ENCODE results near the gene ZAP70. TPM values are rescaled to one million over a fixed set of nuclear protein-coding genes. Genes with fewer than 3 reads are reported as not detected.
A peak's percentile ranks its signal among the peaks of the same experiment; 100 is the strongest.

The ZAP70 gene
- total RNA-seq, 1 donor from 2014 or later = 10.2 TPM

DNA sequence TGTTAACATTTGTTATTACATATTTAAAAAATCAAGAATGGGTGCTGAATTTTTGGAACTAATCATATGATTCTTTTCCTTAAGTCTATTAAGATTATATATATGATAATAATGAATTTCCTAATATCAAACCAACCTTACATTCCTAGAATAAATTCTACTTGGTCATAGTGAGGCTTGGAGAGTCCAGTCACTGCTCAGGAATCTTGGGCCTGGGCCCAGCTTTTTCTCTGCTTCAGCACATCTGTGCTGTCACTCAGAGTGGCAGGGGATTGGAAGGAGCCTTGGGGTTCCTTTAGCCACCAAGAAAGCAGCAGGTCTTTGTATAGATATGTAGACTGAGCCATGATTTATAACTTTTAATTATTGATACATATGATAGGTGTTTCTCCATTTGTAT is 19.9 kb upstream of the ZAP70 start:
- H3K27me3 ChIP-seq = no peaks in the 10 kb centered on the region
- no peaks in the 10 kb centered on the region for H3K36me3 ChIP-seq
- intact Hi-C loops (cut with DNase I) = no loop called here
- no peak overlapping the region for H3K4me3 ChIP-seq
- no peak for ATAC-seq
- no peaks in the 10 kb centered on the region for H3K9me3 ChIP-seq
- no peaks in the 10 kb centered on the region for H3K4me1 ChIP-seq
- no peak for DNase-seq
- TF ChIP-seq, protein P1, sequence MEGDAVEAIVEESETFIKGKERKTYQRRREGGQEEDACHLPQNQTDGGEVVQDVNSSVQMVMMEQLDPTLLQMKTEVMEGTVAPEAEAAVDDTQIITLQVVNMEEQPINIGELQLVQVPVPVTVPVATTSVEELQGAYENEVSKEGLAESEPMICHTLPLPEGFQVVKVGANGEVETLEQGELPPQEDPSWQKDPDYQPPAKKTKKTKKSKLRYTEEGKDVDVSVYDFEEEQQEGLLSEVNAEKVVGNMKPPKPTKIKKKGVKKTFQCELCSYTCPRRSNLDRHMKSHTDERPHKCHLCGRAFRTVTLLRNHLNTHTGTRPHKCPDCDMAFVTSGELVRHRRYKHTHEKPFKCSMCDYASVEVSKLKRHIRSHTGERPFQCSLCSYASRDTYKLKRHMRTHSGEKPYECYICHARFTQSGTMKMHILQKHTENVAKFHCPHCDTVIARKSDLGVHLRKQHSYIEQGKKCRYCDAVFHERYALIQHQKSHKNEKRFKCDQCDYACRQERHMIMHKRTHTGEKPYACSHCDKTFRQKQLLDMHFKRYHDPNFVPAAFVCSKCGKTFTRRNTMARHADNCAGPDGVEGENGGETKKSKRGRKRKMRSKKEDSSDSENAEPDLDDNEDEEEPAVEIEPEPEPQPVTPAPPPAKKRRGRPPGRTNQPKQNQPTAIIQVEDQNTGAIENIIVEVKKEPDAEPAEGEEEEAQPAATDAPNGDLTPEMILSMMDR (IDR thresholded peaks at IDR 0.05) = no peak
- no peak overlapping the region for H3K27ac ChIP-seq

DNA sequence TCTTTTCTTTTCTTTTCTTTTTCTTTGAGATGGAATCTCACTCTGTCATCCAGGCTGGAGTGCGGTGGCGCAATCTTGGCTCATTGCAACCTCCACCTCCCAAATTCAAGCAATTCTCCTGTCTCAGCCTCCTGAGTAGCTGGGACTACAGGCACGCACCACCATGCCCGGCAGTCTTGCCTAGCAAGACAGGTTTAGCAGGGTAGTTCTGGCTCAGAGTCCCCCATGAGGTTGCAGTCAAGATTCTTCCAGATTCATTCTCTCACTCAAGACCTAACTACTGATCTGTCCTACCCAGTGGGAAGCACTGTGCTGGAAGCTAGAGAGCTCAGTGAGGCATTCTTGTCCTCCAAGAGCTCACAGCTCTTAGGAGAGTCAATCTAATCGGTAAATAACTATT is 17.6 kb upstream of the ZAP70 start:
- intact Hi-C loops (cut with DNase I) = no loop called here
- no peak for DNase-seq
- H3K4me3 ChIP-seq = no peak overlapping the region
- no peaks in the 10 kb centered on the region for H3K9me3 ChIP-seq
- H3K36me3 ChIP-seq = no peaks in the 10 kb centered on the region
- no peak for ATAC-seq
- no peak overlapping the region for H3K27ac ChIP-seq
- no peaks in the 10 kb centered on the region for H3K27me3 ChIP-seq
- TF ChIP-seq, protein P1 (IDR thresholded peaks at IDR 0.05) = no peak
- no peaks in the 10 kb centered on the region for H3K4me1 ChIP-seq

DNA sequence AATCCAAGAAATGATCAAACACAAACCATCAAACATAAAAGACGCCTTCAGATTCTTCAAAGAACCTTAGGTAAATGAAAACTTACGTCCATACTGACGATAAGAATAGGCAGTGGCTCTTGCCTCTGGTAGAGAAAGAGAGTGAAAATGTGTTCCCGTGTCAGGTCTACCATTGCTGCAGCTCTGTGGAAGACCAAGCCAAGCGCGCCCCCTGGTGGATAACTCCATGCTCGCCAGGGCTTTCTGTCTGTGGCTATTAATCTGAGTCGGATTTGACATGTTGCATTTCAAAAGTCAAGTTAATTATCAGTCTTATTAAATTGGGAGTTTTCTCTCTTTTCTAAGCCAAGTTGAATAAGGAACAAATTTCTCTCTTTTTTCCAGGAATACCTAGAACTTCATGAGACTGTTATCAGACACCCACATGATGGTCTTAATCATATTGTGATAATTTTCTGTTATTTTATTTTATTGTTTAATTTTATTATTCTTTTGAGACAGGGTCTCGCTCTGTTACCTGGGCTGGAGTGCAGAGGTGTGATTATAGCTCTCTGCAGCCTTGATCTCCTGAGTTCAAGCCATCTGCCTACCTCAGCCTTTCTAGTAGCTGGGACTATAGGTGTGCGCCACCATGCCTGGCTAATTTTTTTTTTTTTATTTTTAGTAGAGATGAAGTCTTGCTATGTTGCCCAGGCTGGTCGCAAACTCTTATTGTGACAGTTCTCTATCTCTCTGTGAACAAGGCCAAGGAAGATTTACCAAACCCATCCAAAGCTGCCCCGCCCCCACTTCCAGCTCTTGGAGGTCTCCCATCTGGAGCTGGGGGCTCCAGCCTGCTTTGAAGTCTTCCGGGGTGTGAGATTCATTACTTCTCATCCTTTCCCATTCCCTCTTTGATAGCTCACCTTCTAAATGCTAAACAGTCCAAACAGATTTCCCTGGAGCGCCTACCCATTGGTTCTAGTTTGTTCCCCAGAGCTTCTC is 15.8 kb upstream of the ZAP70 start:
- Histone ChIP-seq H3K4me1 (no peaks in the 10 kb centered on the region), H3K36me3 (no peaks in the 10 kb centered on the region), H3K9me3 (no peaks in the 10 kb centered on the region), H3K27ac (no peak overlapping the region), H3K27me3 (no peaks in the 10 kb centered on the region), H3K4me3 (no peak overlapping the region)
- peak; percentile 97 for ATAC-seq
- intact Hi-C loops (cut with DNase I) = no loop called here
- TF ChIP-seq, protein P1 (IDR thresholded peaks at IDR 0.05) = peak; percentile 95
- peak; percentile 93 for DNase-seq

DNA sequence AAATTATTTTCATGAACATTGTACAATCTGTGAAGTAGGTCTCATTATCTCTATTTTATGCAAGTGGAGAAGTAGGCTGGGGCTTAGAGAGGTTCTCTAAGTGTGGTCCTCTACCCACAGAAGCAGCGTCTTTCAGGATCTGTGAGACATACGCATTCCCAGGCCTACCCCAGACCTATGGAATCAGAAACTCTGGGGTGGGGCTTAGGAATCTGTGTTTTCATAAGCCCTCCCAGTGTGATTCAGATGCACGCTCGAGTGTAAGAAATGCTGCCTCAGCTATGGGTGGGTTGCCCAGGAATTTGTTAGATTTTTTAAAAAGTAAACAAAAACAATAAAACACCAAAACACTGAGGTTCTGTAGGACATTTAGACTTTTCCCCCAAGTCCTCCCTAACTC is 14.8 kb upstream of the ZAP70 start:
- no peaks in the 10 kb centered on the region for H3K36me3 ChIP-seq
- no peaks in the 10 kb centered on the region for H3K9me3 ChIP-seq
- no peaks in the 10 kb centered on the region for H3K4me1 ChIP-seq
- intact Hi-C loops (cut with DNase I) = no loop called here
- H3K4me3 ChIP-seq = no peak overlapping the region
- no peak overlapping the region for H3K27ac ChIP-seq
- TF ChIP-seq, protein P1 (IDR thresholded peaks at IDR 0.05) = no peak
- DNase-seq (no peak), ATAC-seq (no peak)
- H3K27me3 ChIP-seq = no peaks in the 10 kb centered on the region

DNA sequence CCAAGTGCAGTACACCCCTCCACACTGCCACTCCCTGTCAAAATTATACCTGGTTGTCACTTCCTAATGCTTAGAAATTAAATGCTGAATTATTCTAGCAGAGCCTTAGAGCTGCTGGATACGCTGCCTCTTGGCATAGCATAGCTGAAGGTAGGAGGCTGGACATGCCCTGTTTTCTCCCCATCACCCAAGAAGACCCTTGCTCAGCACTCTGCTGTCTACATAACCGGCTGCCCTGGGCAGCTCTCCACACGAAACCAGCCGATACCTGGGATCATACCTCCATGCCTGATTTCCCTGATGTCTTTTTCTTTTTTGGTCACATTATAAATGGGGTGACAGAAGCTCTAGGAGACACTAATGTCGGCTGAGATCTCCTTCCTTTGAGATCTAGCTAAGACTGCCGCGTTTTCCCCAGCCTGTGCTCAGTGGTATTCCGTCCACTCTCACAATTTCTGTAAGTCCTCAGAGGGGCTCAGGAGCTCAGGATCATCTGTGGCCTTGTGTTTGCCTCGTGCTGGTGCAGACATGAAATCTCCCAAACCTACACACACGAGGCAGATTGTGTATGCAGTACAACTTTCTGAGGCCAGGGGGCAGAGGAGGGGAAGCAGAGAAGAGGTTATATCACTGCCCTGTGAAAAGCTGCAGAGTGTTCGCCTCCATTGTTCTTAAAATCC is 13.5 kb upstream of the ZAP70 start:
- ATAC-seq (peak; percentile 85), DNase-seq (no peak)
- no peaks in the 10 kb centered on the region for H3K27me3 ChIP-seq
- intact Hi-C loops (cut with DNase I) = no loop called here
- no peaks in the 10 kb centered on the region for H3K9me3 ChIP-seq
- TF ChIP-seq, protein P1 (IDR thresholded peaks at IDR 0.05) = peak; percentile 63
- H3K4me3 ChIP-seq = no peak overlapping the region
- H3K4me1 ChIP-seq = no peaks in the 10 kb centered on the region
- H3K27ac ChIP-seq = no peak overlapping the region
- no peaks in the 10 kb centered on the region for H3K36me3 ChIP-seq

Data from upper lobe of right lung (tissue), 1 donor.